HEK293 (cell line): ENCODE data around the gene SLC6A9.
A peak's percentile ranks its signal among the peaks of the same experiment; 100 is the strongest.

Source experiments
- CTCF ChIA-PET: fragments of 350-600 bp; formaldehyde crosslinking; extraction: SDS; loops from one replicate; lab custom pipeline; 2021; ENCODE audit warnings: antibody characterized with exemption; lab: Yijun Ruan, JAX
- POLR2A ChIA-PET: fragments of 300-600 bp; formaldehyde crosslinking; extraction: SDS; loops from one replicate; lab custom pipeline; 2020; ENCODE audit warnings: antibody characterized with exemption, inconsistent platforms; lab: Yijun Ruan, JAX
- H3K27ac ChIP-seq: fragments of 200-500 bp; sonication (Bioruptor generic); 2 replicates; pipeline ENCODE4 v1.5.1; 2014; ENCODE audit warnings: low read depth, low read length, control low read depth, inconsistent platforms; ENCODE audit errors: extremely low read depth
- H3K36me3 ChIP-seq, 2 experiments: fragments of 200-500 bp in 1 of 2; sonication (Bioruptor generic) in 1 of 2; 1 replicate in 1 of 2; 2 replicates in 1 of 2; pipeline ENCODE4 v1.5.1; 2014 to 2017; ENCODE audit warnings: inconsistent platforms in 2 of 2, low read length in 2 of 2; ENCODE audit not compliant: control insufficient read depth in 2 of 2, insufficient read depth in 1 of 2
- H3K4me1 ChIP-seq: fragments of 200-500 bp; sonication (Bioruptor generic); 2 replicates; pipeline ENCODE4 v1.5.1; 2014; ENCODE audit warnings: mild to moderate bottlenecking, low read length, inconsistent platforms; ENCODE audit not compliant: control insufficient read depth, insufficient read depth
- H3K4me3 ChIP-seq: 2 replicates; pipeline ENCODE4 v1.5.1; 2011; ENCODE audit warnings: low read depth, mild to moderate bottlenecking, control low read depth, low read length, moderate library complexity
- H3K9me3 ChIP-seq: fragments of 200-500 bp; sonication (Bioruptor generic); 2 replicates; pipeline ENCODE4 v1.5.1; 2014; ENCODE audit warnings: low read depth, low read length, inconsistent platforms; ENCODE audit not compliant: control insufficient read depth, insufficient read depth
- GLI2 ChIP-seq: fragments of 450-650 bp; formaldehyde crosslinking; IDR thresholded peaks from 2 replicates; pipeline ENCODE4; 2017; ENCODE audit warnings: missing biosample characterization, missing genetic modification characterization, low read depth, borderline replicate concordance
- GLIS1 ChIP-seq: fragments of 450-650 bp; formaldehyde crosslinking; IDR thresholded peaks from 2 replicates; pipeline ENCODE4 v1.5.1; 2016; ENCODE audit warnings: missing biosample characterization, missing genetic modification characterization
- KLF17 ChIP-seq: fragments of 450-650 bp; formaldehyde crosslinking; IDR thresholded peaks from 2 replicates; pipeline ENCODE4 v1.5.1; 2016; ENCODE audit warnings: missing biosample characterization, missing genetic modification characterization
- MYNN ChIP-seq: fragments of 450-650 bp; formaldehyde crosslinking; IDR thresholded peaks from 2 replicates; pipeline ENCODE4 v1.5.1; 2016; ENCODE audit warnings: missing biosample characterization, missing genetic modification characterization, borderline replicate concordance
- PRDM1 ChIP-seq: fragments of 450-650 bp; formaldehyde crosslinking; IDR thresholded peaks from 2 replicates; pipeline ENCODE4; 2016; ENCODE audit warnings: missing biosample characterization, missing genetic modification characterization
- WT1 ChIP-seq: fragments of 450-650 bp; formaldehyde crosslinking; IDR thresholded peaks from 2 replicates; pipeline ENCODE4 v1.5.1; 2016; ENCODE audit warnings: missing biosample characterization, missing genetic modification characterization
- ZBTB17 ChIP-seq: fragments of 450-650 bp; formaldehyde crosslinking; IDR thresholded peaks from 2 replicates; pipeline ENCODE4 v1.5.1; 2016; ENCODE audit warnings: missing biosample characterization, missing genetic modification characterization
- ZBTB6 ChIP-seq: fragments of 450-650 bp; formaldehyde crosslinking; IDR thresholded peaks from 2 replicates; pipeline ENCODE4 v1.5.1; 2017; ENCODE audit warnings: missing biosample characterization, missing genetic modification characterization
- ZIC2 ChIP-seq: fragments of 450-650 bp; formaldehyde crosslinking; IDR thresholded peaks from 2 replicates; pipeline ENCODE4 v1.5.1; 2016; ENCODE audit warnings: missing biosample characterization, missing genetic modification characterization
- ZNF10 ChIP-seq: fragments of 450-650 bp; formaldehyde crosslinking; IDR thresholded peaks from 2 replicates; pipeline ENCODE4 v1.5.1; 2017; ENCODE audit warnings: missing biosample characterization, missing genetic modification characterization
- ZNF202 ChIP-seq: fragments of 450-650 bp; formaldehyde crosslinking; IDR thresholded peaks from 2 replicates; pipeline ENCODE4 v1.5.1; 2016; ENCODE audit warnings: missing biosample characterization, missing genetic modification characterization, borderline replicate concordance
- ZNF26 ChIP-seq: fragments of 450-650 bp; formaldehyde crosslinking; IDR thresholded peaks from 2 replicates; pipeline ENCODE4 v1.5.1; 2016; ENCODE audit warnings: missing biosample characterization, missing genetic modification characterization
- ZNF350 ChIP-seq: fragments of 450-650 bp; formaldehyde crosslinking; IDR thresholded peaks from 2 replicates; pipeline ENCODE4 v1.5.0; 2017; ENCODE audit warnings: missing biosample characterization, mild to moderate bottlenecking, missing genetic modification characterization
- ZNF423 ChIP-seq: fragments of 450-650 bp; formaldehyde crosslinking; IDR thresholded peaks from 2 replicates; pipeline ENCODE4 v1.5.1; 2016; ENCODE audit warnings: missing biosample characterization, missing genetic modification characterization
- ZNF529 ChIP-seq: fragments of 450-650 bp; formaldehyde crosslinking; IDR thresholded peaks from 2 replicates; pipeline ENCODE4 v1.5.1; 2017; ENCODE audit warnings: missing genetic modification characterization, missing biosample characterization; ENCODE audit not compliant: insufficient replicate concordance
- ZNF645 ChIP-seq: fragments of 450-650 bp; formaldehyde crosslinking; IDR thresholded peaks from 2 replicates; pipeline ENCODE4; 2016; ENCODE audit warnings: missing biosample characterization, missing genetic modification characterization
- ZNF654 ChIP-seq: fragments of 450-650 bp; formaldehyde crosslinking; IDR thresholded peaks from 2 replicates; pipeline ENCODE4 v1.5.1; 2016; ENCODE audit warnings: low read depth, missing biosample characterization, missing genetic modification characterization
- ZNF664 ChIP-seq: fragments of 450-650 bp; formaldehyde crosslinking; IDR thresholded peaks from 2 replicates; pipeline ENCODE4 v1.5.1; 2016; ENCODE audit warnings: missing biosample characterization, missing genetic modification characterization
- ZNF791 ChIP-seq: fragments of 450-650 bp; formaldehyde crosslinking; IDR thresholded peaks from 2 replicates; pipeline ENCODE4 v1.5.1; 2016; ENCODE audit warnings: missing biosample characterization, missing genetic modification characterization
- ZNF830 ChIP-seq: fragments of 450-650 bp; IDR thresholded peaks from 2 replicates; pipeline ENCODE4 v1.5.0; 2018; ENCODE audit warnings: missing biosample characterization, missing genetic modification characterization, low read depth, mild to moderate bottlenecking, moderate library complexity

The SLC6A9 gene

GRCh38 chr1:43987159-43987902 lies 43.9 kb downstream of the SLC6A9 start:
- ChIA-PET POLR2A (interaction anchor here (0.6 to 1.4 kb wide), 3 partner anchors 12 to 84 kb away, joined by 3 to 5 read pairs (median 3); partner anchors contain the start of gene ATP6V0B), CTCF (interaction anchor here (1.4 to 1.5 kb wide), 2 partner anchors 18 to 223 kb away, joined by 3 to 4 read pairs; no protein-coding TSS in a partner anchor)
- no peaks in the 10 kb centered on the region for H3K4me1 ChIP-seq
- no peak overlapping the region for H3K4me3 ChIP-seq
- no peaks in the 10 kb centered on the region for H3K9me3 ChIP-seq
- no peak overlapping the region for H3K27ac ChIP-seq
- H3K36me3 ChIP-seq, result peaks cover 0 to 57% of the 10 kb centered on the region in 2 experiments; a peak in 2 of 3 replicates
- TF ChIP-seq GLIS1 (tag by site-specific recombination) (peak; percentile 78), ZIC2 (tag by site-specific recombination) (peak; percentile 82), GLI2 (tag by site-specific recombination) (no peak), ZNF830 (tag by site-specific recombination) (no peak), MYNN (tag by site-specific recombination) (no peak), ZNF202 (tag by site-specific recombination) (no peak), ZNF645 (no peak), ZNF26 (tag by site-specific recombination) (no peak), ZNF423 (tag by site-specific recombination) (peak; percentile 35; the same call in 1 of the 2 replicates), ZNF654 (tag by site-specific recombination) (no peak), ZNF529 (no peak), ZBTB17 (tag by site-specific recombination) (peak; percentile 94)

GRCh38 chr1:43986712-43987111 lies 44.5 kb downstream of the SLC6A9 start:
- Histone ChIP-seq H3K4me1 (no peaks in the 10 kb centered on the region), H3K9me3 (no peaks in the 10 kb centered on the region), H3K36me3 (peaks cover 0 to 62% of the 10 kb centered on the region in 2 experiments; a peak in 2 of 3 replicates), H3K4me3 (no peak overlapping the region), H3K27ac (no peak overlapping the region)
- TF ChIP-seq WT1 (tag by site-specific recombination) (no peak), PRDM1 (tag by site-specific recombination) (peak; percentile 79)
- ChIA-PET CTCF (interaction anchor here (1.4 to 1.5 kb wide), 2 partner anchors 18 to 223 kb away, joined by 3 to 4 read pairs; no protein-coding TSS in a partner anchor), POLR2A (no interaction called here)

GRCh38 chr1:43985984-43986595 lies 45.2 kb downstream of the SLC6A9 start:
- POLR2A ChIA-PET, result no interaction called here
- TF ChIP-seq ZNF645 (no peak), ZNF10 (tag by site-specific recombination) (no peak), KLF17 (tag by site-specific recombination) (no peak), ZNF664 (tag by site-specific recombination) (peak; percentile 92), ZNF350 (tag by site-specific recombination) (no peak), ZBTB6 (tag by site-specific recombination) (no peak), ZNF791 (tag by site-specific recombination) (no peak)
- no peaks in the 10 kb centered on the region for H3K9me3 ChIP-seq
- CTCF ChIA-PET, result interaction anchor here (0.5 to 1.5 kb wide), 2 partner anchors 222 to 926 kb away, joined by 3 read pairs; no protein-coding TSS in a partner anchor
- no peak overlapping the region for H3K4me3 ChIP-seq
- no peak overlapping the region for H3K27ac ChIP-seq
- H3K36me3 ChIP-seq, result peaks cover 0 to 68% of the 10 kb centered on the region in 2 experiments; a peak in 2 of 3 replicates
- H3K4me1 ChIP-seq, result no peaks in the 10 kb centered on the region
